ENCODE measurements around the gene NDOR1.
"Not testable (repeated sequence)": the region's sequence is repeated elsewhere in the genome, so short reads cannot be mapped to it uniquely, and the experiment has no call there.

NDOR1 gene

GRCh38 chr9:137242269-137243203 is 37.0 kb downstream of the NDOR1 start:
- no peak for DNase-seq (ENCODE audit: low read depth in 4 of 4, low spot score in 1 of 4)

GRCh38 chr9:137243266-137243625 is 37.7 kb downstream of the NDOR1 start:
- DNase-seq (ENCODE audit: low read depth in 4 of 4, low spot score in 1 of 4): not testable (repeated sequence)

- DNase-seq (ENCODE audit: low read depth in 4 of 4, low spot score in 1 of 4): no peak
Observed at GRCh38 chr9:137243626-137244485, 38.4 kb downstream of the NDOR1 start.

- no peak for DNase-seq (ENCODE audit: low read depth in 4 of 4, low spot score in 1 of 4)
Observed at GRCh38 chr9:137244486-137245449, 39.3 kb downstream of the NDOR1 start.

GRCh38 chr9:137245450-137246421 is 40.2 kb downstream of the NDOR1 start:
- no peak for DNase-seq (ENCODE audit: low read depth in 4 of 4, low spot score in 1 of 4)

- DNase-seq (ENCODE audit: low read depth in 4 of 4, low spot score in 1 of 4): no peak
Observed at GRCh38 chr9:137247135-137247915, 41.8 kb downstream of the NDOR1 start.

- DNase-seq (ENCODE audit: low read depth in 4 of 4, low spot score in 1 of 4): no peak
Observed at GRCh38 chr9:137247916-137248175, 42.3 kb downstream of the NDOR1 start.

- DNase-seq (ENCODE audit: low read depth in 4 of 4, low spot score in 1 of 4): no peak
Observed at GRCh38 chr9:137250329-137251193, 45.1 kb downstream of the NDOR1 start.

GRCh38 chr9:137251194-137251461 is 45.6 kb downstream of the NDOR1 start, which contains the start of gene STPG3:
Gene STPG3, plus strand, starts transcription at chr9:137251286. Its CDS starts 1 bp downstream, at chr9:137251287.
- DNase-seq (ENCODE audit: low read depth in 4 of 4, low spot score in 1 of 4): no peak

- DNase-seq (ENCODE audit: low read depth in 4 of 4, low spot score in 1 of 4): no peak
Observed at GRCh38 chr9:137251490-137252268, 46.2 kb downstream of the NDOR1 start.

GRCh38 chr9:137252555-137253506 is 47.3 kb downstream of the NDOR1 start:
- DNase-seq (ENCODE audit: low read depth in 4 of 4, low spot score in 1 of 4): no peak

GRCh38 chr9:137253717-137254623 is 48.5 kb downstream of the NDOR1 start:
- no peak for DNase-seq (ENCODE audit: low read depth in 4 of 4, low spot score in 1 of 4)

GRCh38 chr9:137254624-137255447 is 49.3 kb downstream of the NDOR1 start, which contains the start of gene NELFB:
Gene NELFB, plus strand, starts transcription at chr9:137255327.
- DNase-seq (ENCODE audit: low read depth in 4 of 4, low spot score in 1 of 4): peak; percentile 87 to 97 (median 95)

- DNase-seq (ENCODE audit: low read depth in 4 of 4, low spot score in 1 of 4): no peak
Observed at GRCh38 chr9:137255448-137256114, 50.1 kb downstream of the NDOR1 start.

Measured in stimulated activated CD4-positive, alpha-beta T cell treated with anti-CD3 and anti-CD28 coated beads, Interleukin-1b, Interleukin-23, amount 100 ng/mL, for 24 hours (primary cell).